ENCODE results near the gene CENPO. TPM values are rescaled to one million over a fixed set of nuclear protein-coding genes. Genes with fewer than 3 reads are reported as not detected.

The CENPO gene
- total and polyA plus RNA-seq, 7 experiments from 2014 or later, result 1.8 to 36.6 (median 5.8) TPM

DNA sequence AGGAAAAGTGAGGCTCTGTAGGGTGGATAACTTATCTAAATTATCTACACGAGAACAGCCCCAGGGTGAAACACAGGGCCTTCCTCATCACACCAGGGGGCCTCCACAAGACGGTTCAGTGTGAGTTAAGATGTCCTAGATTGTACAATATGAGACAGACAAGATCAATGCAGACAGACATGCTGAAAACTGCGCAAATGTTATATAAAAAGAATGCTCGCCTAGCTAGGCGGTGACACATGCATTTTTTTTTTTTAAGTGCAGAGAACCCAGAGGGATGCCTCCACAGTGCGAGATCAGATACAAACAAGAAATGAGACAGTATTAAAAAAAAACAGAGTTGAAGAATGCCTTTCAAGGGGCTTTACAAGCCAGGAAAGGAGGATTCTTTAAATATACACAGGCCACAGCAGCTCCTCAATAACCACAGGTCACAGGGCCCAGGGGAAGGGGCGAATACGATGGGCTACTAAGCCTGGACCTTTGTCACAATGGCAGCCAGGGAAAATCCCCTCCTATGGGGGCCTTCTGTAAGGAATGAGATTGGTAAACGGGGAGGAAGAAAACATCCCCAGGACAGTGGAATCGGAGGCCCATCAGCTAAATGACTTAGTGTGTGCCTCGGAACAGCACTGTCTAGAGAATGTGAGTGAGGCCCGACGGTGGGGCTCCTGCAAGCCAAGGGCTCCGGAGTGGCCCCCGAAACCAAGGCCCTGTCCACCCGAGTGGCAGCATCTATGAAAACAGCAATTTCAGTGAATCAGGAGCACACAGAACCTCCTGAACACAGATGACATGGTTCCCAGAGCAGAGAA lies 77.9 kb downstream of the CENPO start:
- H3K4me3 Mint-ChIP-seq, result no peak overlapping the region

DNA sequence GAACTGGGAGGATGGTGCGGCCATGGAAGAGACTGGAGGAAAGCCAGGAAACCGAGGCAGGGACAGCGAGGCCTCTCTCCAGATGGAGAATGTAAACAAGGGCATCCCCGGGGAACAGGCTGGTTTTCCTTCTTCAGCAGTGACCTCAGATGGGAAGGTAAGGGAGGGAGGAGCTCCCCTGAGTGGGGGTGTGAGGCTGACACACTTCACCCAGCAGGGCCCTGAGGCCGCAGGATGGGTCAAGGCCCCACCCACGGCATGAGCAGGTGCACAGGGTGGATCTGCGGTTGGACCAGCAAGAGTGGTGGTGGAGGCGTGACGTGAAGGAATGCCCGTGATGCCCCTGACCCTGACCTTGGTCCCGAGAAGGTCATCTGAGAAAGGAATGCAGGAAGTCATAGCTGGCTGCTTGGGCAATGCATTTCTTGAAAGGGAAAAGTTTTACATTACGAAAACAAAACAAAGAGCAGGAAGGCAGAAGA lies 78.7 kb downstream of the CENPO start:
- H3K9me3 Mint-ChIP-seq, result peaks cover 0 to 2% (median 0%) of the 10 kb centered on the region in 11 donors
- no peak for DNase-seq
- Histone ChIP-seq H3K4me3 (ENCODE audit: low read length) (no peak overlapping the region), H3K27me3 (ENCODE audit: control insufficient read depth in 2 of 2, insufficient read depth in 2 of 2, low read length in 2 of 2) (no peaks in the 10 kb centered on the region), H3K36me3 (ENCODE audit: control insufficient read depth in 2 of 3, insufficient read depth in 3 of 3, low read length in 3 of 3) (no peaks in the 10 kb centered on the region), H3K4me1 (ENCODE audit: control insufficient read depth in 2 of 2, insufficient read depth in 2 of 2, low read length in 2 of 2) (no peaks in the 10 kb centered on the region), H3K9me3 (ENCODE audit: control insufficient read depth in 2 of 3, low read length in 3 of 3) (no peaks in the 10 kb centered on the region), H3K27ac (ENCODE audit: low read depth, low read length) (no peak overlapping the region)
- no peak overlapping the region for H3K4me3 Mint-ChIP-seq
- ChIA-PET CTCF (no interaction called here), POLR2A (interaction anchor here (0.6 kb wide), 1 partner anchor 1289 kb away, joined by 3 read pairs; no protein-coding TSS in a partner anchor)
- peaks cover 0 to 3% (median 0%) of the 10 kb centered on the region in 7 donors for H3K4me1 Mint-ChIP-seq
- peak overlapping the region in 1 of 9 donors; percentile 59 for H3K27ac Mint-ChIP-seq
- intact Hi-C loops (cut with micrococcal nuclease), result no loop called here
- no peak for ATAC-seq
- H3K36me3 Mint-ChIP-seq, result peaks cover 0 to 10% (median 5%) of the 10 kb centered on the region in 5 donors
- H3K27me3 Mint-ChIP-seq, result no peaks in the 10 kb centered on the region

More for the DNA sequence above, 77.9 kb downstream of the CENPO start:
- H3K9me3 Mint-ChIP-seq, result peaks cover 0 to 5% (median 0%) of the 10 kb centered on the region in 11 donors
- peak overlapping the region in 1 of 9 donors; percentile 22 for H3K27ac Mint-ChIP-seq
- peaks cover 0 to 3% (median 0%) of the 10 kb centered on the region in 7 donors for H3K4me1 Mint-ChIP-seq
- CTCF ChIA-PET, result no interaction called here
- ATAC-seq (no peak), DNase-seq (no peak)
- peaks cover 0 to 14% (median 9%) of the 10 kb centered on the region in 5 donors for H3K36me3 Mint-ChIP-seq
- Histone ChIP-seq H3K4me1 (ENCODE audit: control insufficient read depth in 2 of 2, insufficient read depth in 2 of 2, low read length in 2 of 2) (no peaks in the 10 kb centered on the region), H3K9me3 (ENCODE audit: control insufficient read depth in 2 of 3, low read length in 3 of 3) (no peaks in the 10 kb centered on the region), H3K27ac (ENCODE audit: low read depth, low read length) (no peak overlapping the region), H3K4me3 (ENCODE audit: low read length) (no peak overlapping the region), H3K36me3 (ENCODE audit: control insufficient read depth in 2 of 3, insufficient read depth in 3 of 3, low read length in 3 of 3) (no peaks in the 10 kb centered on the region), H3K27me3 (ENCODE audit: control insufficient read depth in 2 of 2, insufficient read depth in 2 of 2, low read length in 2 of 2) (no peaks in the 10 kb centered on the region)
- no peaks in the 10 kb centered on the region for H3K27me3 Mint-ChIP-seq
- intact Hi-C loops (cut with micrococcal nuclease), result no loop called here
- POLR2A ChIA-PET, result no interaction called here

Other genes starting within 250 kb of the CENPO start
- gene PTRHD1, start within 50 bp of the CENPO start, total RNA-seq, result 10 to 100 TPM; 14.3 to 31.5 (median 17.1) TPM
- 10 to 100 TPM; 25.0 to 40.8 TPM for gene PTRHD1, start within 50 bp of the CENPO start, polyA plus RNA-seq
- 10 to 100 TPM in 3 of 5 experiments, 1 to 10 TPM in 2; 4.4 to 44.7 (median 18.7) TPM for gene ADCY3, start 126.8 kb downstream of the CENPO start, total RNA-seq
- gene ADCY3, start 126.8 kb downstream of the CENPO start, polyA plus RNA-seq, result 1 to 10 TPM; 2.0 to 4.1 TPM
- 10 to 100 TPM in 4 of 5 experiments, 1 to 10 TPM in 1; 5.9 to 22.0 (median 18.1) TPM for gene DNAJC27, start 178.5 kb downstream of the CENPO start, total RNA-seq
- 1 to 10 TPM; 3.0 to 6.2 TPM for gene DNAJC27, start 178.5 kb downstream of the CENPO start, polyA plus RNA-seq
- gene EFR3B, start 248.7 kb downstream of the CENPO start, total RNA-seq, result under 1 TPM in 3 of 5 experiments, not detected in 2; 0.05 to 0.08 (median 0.07) TPM
- gene EFR3B, start 248.7 kb downstream of the CENPO start, polyA plus RNA-seq, result under 1 TPM in 1 of 2 donors, not detected in 1; 0.10 TPM